ENCODE results near the gene APOBEC4.
"Not testable (repeated sequence)": the region's sequence is repeated elsewhere in the genome, so short reads cannot be mapped to it uniquely, and the experiment has no call there.

DNA sequence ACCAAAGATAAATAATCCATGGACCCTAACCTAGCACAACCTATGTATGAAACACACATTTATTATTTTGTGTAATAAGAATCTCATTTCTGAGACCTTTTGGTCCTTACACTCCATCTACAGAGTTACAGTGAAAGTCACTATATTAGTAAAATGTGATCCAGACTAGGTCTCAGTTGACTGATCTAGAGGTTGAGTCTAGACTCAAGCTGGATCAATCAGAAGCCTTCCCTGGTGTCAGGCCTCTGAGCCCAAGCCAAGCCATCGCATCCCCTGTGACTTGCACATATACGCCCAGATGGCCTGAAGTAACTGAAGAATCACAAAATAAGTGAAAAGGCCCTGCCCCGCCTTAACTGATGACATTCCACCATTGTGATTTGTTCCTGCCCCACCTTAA lies 40.1 kb downstream of the APOBEC4 start:
- TF ChIP-seq, protein P1, sequence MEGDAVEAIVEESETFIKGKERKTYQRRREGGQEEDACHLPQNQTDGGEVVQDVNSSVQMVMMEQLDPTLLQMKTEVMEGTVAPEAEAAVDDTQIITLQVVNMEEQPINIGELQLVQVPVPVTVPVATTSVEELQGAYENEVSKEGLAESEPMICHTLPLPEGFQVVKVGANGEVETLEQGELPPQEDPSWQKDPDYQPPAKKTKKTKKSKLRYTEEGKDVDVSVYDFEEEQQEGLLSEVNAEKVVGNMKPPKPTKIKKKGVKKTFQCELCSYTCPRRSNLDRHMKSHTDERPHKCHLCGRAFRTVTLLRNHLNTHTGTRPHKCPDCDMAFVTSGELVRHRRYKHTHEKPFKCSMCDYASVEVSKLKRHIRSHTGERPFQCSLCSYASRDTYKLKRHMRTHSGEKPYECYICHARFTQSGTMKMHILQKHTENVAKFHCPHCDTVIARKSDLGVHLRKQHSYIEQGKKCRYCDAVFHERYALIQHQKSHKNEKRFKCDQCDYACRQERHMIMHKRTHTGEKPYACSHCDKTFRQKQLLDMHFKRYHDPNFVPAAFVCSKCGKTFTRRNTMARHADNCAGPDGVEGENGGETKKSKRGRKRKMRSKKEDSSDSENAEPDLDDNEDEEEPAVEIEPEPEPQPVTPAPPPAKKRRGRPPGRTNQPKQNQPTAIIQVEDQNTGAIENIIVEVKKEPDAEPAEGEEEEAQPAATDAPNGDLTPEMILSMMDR (IDR thresholded peaks at IDR 0.05), result not testable (repeated sequence)
- TF ChIP-seq POLR2A (IDR thresholded peaks at IDR 0.05), result not testable (repeated sequence)

All from suprapubic skin (tissue), 3 donors.